Endothelial cell of umbilical vein (primary cell): ENCODE results near the gene AIG1. TPM values are rescaled to one million over a fixed set of nuclear protein-coding genes. Genes with fewer than 3 reads are reported as not detected.

Source experiments
- BruUV-seq: library from RNA; stranded (reverse); fragments of 400-500 nt; replicated peaks from 2 replicates; lab custom pipeline; 2021; lab: Mats Ljungman, UMichigan
- CTCF ChIA-PET: fragments of 300-600, 350-600 bp; sonication (Branson Sonifier 250); formaldehyde crosslinking; loops from one replicate; lab custom pipeline; 2021; ENCODE audit warnings: antibody characterized with exemption, inconsistent platforms; lab: Charles Lee
- POLR2A ChIA-PET: fragments of 300-600, 350-600 bp; sonication (Branson Sonifier 250); formaldehyde crosslinking; loops from one replicate; lab custom pipeline; 2021; ENCODE audit warnings: antibody characterized with exemption, inconsistent platforms; lab: Charles Lee
- DNase-seq: peaks from one replicate; pipeline ENCODE4 v3.0.0-alpha.2; 2011; ENCODE audit warnings: low read depth, low spot score
- FAIRE-seq: peaks from 2 replicates; lab custom pipeline; 2011; peaks lifted over from hg19 to GRCh38; lab: Jason Lieb, UNC
- H2AFZ ChIP-seq: 2 replicates; pipeline ENCODE4 v1.6.0; 2012; ENCODE audit warnings: low read depth, low read length, control low read depth, inconsistent platforms
- H3K27ac ChIP-seq: 2 replicates; pipeline ENCODE4 v1.5.1; 2011; ENCODE audit warnings: low read depth, mild to moderate bottlenecking, control low read depth, low read length, moderate library complexity; ENCODE audit not compliant: insufficient read depth
- H3K27me3 ChIP-seq, 2 experiments: 2 replicates each; pipeline versions ENCODE4 v1.6.0 to v1.6.1; 2011; ENCODE audit warnings: low read length in 2 of 2, mixed read lengths in 1 of 2; ENCODE audit not compliant: control insufficient read depth in 2 of 2, insufficient read depth in 2 of 2
- H3K36me3 ChIP-seq, 2 experiments: 2 replicates in 1 of 2; 3 replicates in 1 of 2; pipeline ENCODE4 v1.5.1; 2011; ENCODE audit warnings: low read length in 2 of 2, mild to moderate bottlenecking in 1 of 2, moderate library complexity in 1 of 2; ENCODE audit not compliant: control insufficient read depth in 2 of 2, insufficient read depth in 2 of 2; ENCODE audit errors: extremely low read depth in 1 of 2
- H3K4me1 ChIP-seq: 3 replicates; pipeline ENCODE4 v1.5.1; 2011; ENCODE audit warnings: mild to moderate bottlenecking, low read length; ENCODE audit not compliant: control insufficient read depth, insufficient read depth; ENCODE audit errors: extremely low read depth
- H3K4me2 ChIP-seq: 2 replicates; pipeline ENCODE4 v1.6.1; 2011; ENCODE audit warnings: low read length, control low read depth, mixed read lengths; ENCODE audit not compliant: insufficient read depth
- H3K4me3 ChIP-seq, 3 experiments: fragments of 200-600 bp in 1 of 3; sonication (generic), shearing (Covaris generic) in 1 of 3; replicated peaks in 1 of 3; 2 replicates each; pipeline ENCODE4 v1.5.1; 2011 to 2016; ENCODE audit warnings: control low read depth in 3 of 3, low read length in 3 of 3, mild to moderate bottlenecking in 2 of 3, inconsistent platforms in 1 of 3, low read depth in 1 of 3, moderate library complexity in 1 of 3; ENCODE audit not compliant: insufficient read depth in 1 of 3
- H3K79me2 ChIP-seq: 2 replicates; pipeline ENCODE4 v1.6.0; 2012; ENCODE audit warnings: low read length, inconsistent platforms; ENCODE audit not compliant: control insufficient read depth, insufficient read depth
- H3K9ac ChIP-seq: replicated peaks from 2 replicates; pipeline ENCODE3; 2011; ENCODE audit warnings: low read length, control low read depth; ENCODE audit not compliant: insufficient read depth; ENCODE audit errors: extremely low read depth
- H3K9me1 ChIP-seq: replicated peaks from 3 replicates; pipeline ENCODE4 v1.6.0; 2011; ENCODE audit warnings: mild to moderate bottlenecking, low read length; ENCODE audit not compliant: control insufficient read depth, insufficient read depth; ENCODE audit errors: extremely low read depth
- H3K9me3 ChIP-seq: replicated peaks from 2 replicates; pipeline ENCODE4 v1.5.1; 2012; ENCODE audit warnings: low read length, inconsistent platforms; ENCODE audit not compliant: control insufficient read depth, insufficient read depth
- H4K20me1 ChIP-seq: replicated peaks from 2 replicates; pipeline ENCODE3; 2011; ENCODE audit warnings: mild to moderate bottlenecking, low read length; ENCODE audit not compliant: control insufficient read depth, insufficient read depth; ENCODE audit errors: extremely low read depth
- EZH2 ChIP-seq: IDR thresholded peaks from 2 replicates; pipeline ENCODE4 v1.6.1; 2012; ENCODE audit warnings: borderline replicate concordance, low read depth, mild to moderate bottlenecking, moderate library complexity, low read length, inconsistent platforms; ENCODE audit not compliant: severe bottlenecking
- FOS ChIP-seq: IDR thresholded peaks from 2 replicates; pipeline ENCODE4 v1.6.1; 2011; ENCODE audit warnings: mild to moderate bottlenecking, low read length, moderate library complexity, borderline replicate concordance; ENCODE audit not compliant: insufficient read depth
- GATA2 ChIP-seq: IDR thresholded peaks from 2 replicates; pipeline ENCODE4 v1.7.0; 2011; ENCODE audit warnings: low read depth, mild to moderate bottlenecking, moderate library complexity, mixed read lengths, low read length; ENCODE audit not compliant: insufficient read length, insufficient read depth
- JUN ChIP-seq: IDR thresholded peaks from 2 replicates; pipeline ENCODE4 v1.6.1; 2011; ENCODE audit warnings: borderline replicate concordance, low read depth; ENCODE audit not compliant: insufficient read length, insufficient read depth
- MYC ChIP-seq: IDR thresholded peaks from one replicate; pipeline ENCODE4 v1.6.1; 2011; ENCODE audit warnings: mild to moderate bottlenecking, low read depth, low read length
- POLR2A ChIP-seq: IDR thresholded peaks from 2 replicates; pipeline ENCODE4 v1.6.1; 2012; ENCODE audit warnings: low read depth, mild to moderate bottlenecking, control low read depth, low read length
- POLR2AphosphoS5 ChIP-seq: IDR thresholded peaks from 2 replicates; pipeline ENCODE4 v1.6.1; 2012; ENCODE audit warnings: low read depth, mild to moderate bottlenecking, control low read depth, low read length, moderate library complexity; ENCODE audit not compliant: insufficient read depth
- dilution Hi-C: fragments of 300-500 bp; cut with MboI; formaldehyde crosslinking; loops from one replicate; pipeline ENCODE4 v1.15.0; 2019; ENCODE audit warnings: low sequenced_read_pairs; ENCODE audit not compliant: extremely low pct_ligation_motif_present
- intact Hi-C: fragments of 100-400 bp; cut with micrococcal nuclease; formaldehyde crosslinking; loops from one replicate; pipeline ENCODE4 v1.10.0; 2022
- polyA plus RNA-seq, 4 experiments: library from polyadenylated mRNA; depleted of rRNA in 3 of 4; stranded (reverse) in 3 of 4; unstranded in 1 of 4; fragments of >200 nt; gene quantifications; 2 replicates each; pipeline versions ENCODE4 v1.2.1 to v1.2.3, GENCODE V29; 2011 to 2012; ENCODE audit warnings: missing spikeins in 1 of 4
- total RNA-seq: library from RNA; stranded (reverse); gene quantifications from 2 replicates; pipeline ENCODE4 v1.2.3, GENCODE V29; 2021
- TF ChIP-seq, protein P1 (sequence below): IDR thresholded peaks from 2 replicates; pipeline ENCODE4 v1.6.1; 2011; ENCODE audit not compliant: insufficient read depth, insufficient read length
- TF ChIP-seq, protein P2 (sequence below), 2 donors: IDR thresholded peaks; 1 replicate in 1 of 2; 2 replicates in 1 of 2; pipeline ENCODE4 v1.5.1; 2011; ENCODE audit warnings: low read length in 2 of 2, mild to moderate bottlenecking in 2 of 2, moderate library complexity in 2 of 2, control low read depth in 1 of 2, inconsistent platforms in 1 of 2, low read depth in 1 of 2; ENCODE audit not compliant: insufficient read depth in 1 of 2; ENCODE audit errors: extremely low read depth in 1 of 2

The AIG1 gene
- total and polyA plus RNA-seq, 2 donors (not counting 3 experiments of a cell fraction or from before 2014, with no cell fraction given): 17.7 to 22.7 TPM

DNA sequence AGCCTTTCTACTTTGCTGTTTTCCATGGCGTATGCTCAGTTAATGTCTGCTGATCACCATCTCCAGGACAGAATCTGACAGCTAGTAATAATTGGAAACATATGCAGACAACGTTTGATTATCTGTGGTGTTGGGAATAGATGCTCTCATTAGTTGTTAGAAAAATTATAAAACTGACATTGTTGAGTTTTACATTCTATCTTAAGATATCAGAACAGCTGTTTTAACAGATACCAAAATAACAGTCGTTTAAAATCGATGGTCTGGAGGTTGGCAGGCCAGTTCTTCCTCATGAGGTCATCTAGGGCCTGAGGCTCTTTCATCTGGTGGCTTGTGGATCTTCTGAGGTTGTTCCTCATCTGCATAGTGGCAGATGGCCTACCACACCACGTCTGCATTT, 137.6 kb downstream of the AIG1 start:
- Histone ChIP-seq H4K20me1 (no peaks in the 10 kb centered on the region), H2AFZ (no peak overlapping the region), H3K4me2 (no peak overlapping the region), H3K9me1 (no peaks in the 10 kb centered on the region), H3K4me1 (peaks cover 20% of the 10 kb centered on the region), H3K79me2 (no peaks in the 10 kb centered on the region), H3K27ac (no peak overlapping the region), H3K4me3 (no peak overlapping the region), H3K27me3 (no peaks in the 10 kb centered on the region), H3K36me3 (no peaks in the 10 kb centered on the region), H3K9ac (no peak overlapping the region), H3K9me3 (no peaks in the 10 kb centered on the region)
- FAIRE-seq: no peak
- POLR2A ChIA-PET: no interaction called here
- dilution Hi-C loops: no loop called here
- TF ChIP-seq FOS (no peak), EZH2 (no peak), JUN (no peak), POLR2AphosphoS5 (no peak), MYC (no peak), POLR2A (no peak), GATA2 (no peak)
- TF ChIP-seq, protein P1, sequence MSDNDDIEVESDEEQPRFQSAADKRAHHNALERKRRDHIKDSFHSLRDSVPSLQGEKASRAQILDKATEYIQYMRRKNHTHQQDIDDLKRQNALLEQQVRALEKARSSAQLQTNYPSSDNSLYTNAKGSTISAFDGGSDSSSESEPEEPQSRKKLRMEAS: no peak
- TF ChIP-seq, protein P2, sequence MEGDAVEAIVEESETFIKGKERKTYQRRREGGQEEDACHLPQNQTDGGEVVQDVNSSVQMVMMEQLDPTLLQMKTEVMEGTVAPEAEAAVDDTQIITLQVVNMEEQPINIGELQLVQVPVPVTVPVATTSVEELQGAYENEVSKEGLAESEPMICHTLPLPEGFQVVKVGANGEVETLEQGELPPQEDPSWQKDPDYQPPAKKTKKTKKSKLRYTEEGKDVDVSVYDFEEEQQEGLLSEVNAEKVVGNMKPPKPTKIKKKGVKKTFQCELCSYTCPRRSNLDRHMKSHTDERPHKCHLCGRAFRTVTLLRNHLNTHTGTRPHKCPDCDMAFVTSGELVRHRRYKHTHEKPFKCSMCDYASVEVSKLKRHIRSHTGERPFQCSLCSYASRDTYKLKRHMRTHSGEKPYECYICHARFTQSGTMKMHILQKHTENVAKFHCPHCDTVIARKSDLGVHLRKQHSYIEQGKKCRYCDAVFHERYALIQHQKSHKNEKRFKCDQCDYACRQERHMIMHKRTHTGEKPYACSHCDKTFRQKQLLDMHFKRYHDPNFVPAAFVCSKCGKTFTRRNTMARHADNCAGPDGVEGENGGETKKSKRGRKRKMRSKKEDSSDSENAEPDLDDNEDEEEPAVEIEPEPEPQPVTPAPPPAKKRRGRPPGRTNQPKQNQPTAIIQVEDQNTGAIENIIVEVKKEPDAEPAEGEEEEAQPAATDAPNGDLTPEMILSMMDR (IDR thresholded peaks at IDR 0.05; ENCODE audit: extremely low read depth in 1 of 2, insufficient read depth in 1 of 2, low read depth in 1 of 2, low read length in 2 of 2): no peak
- BruUV-seq: no TSS peak
- CTCF ChIA-PET: interaction anchor here (1.0 kb wide), 1 partner anchor 17 kb away, joined by 3 read pairs; no protein-coding TSS in a partner anchor
- no peak for DNase-seq
- intact Hi-C loops: no loop called here
